ENCODE results near the gene VPS8.
"Not testable (repeated sequence)": the region's sequence is repeated elsewhere in the genome, so short reads cannot be mapped to it uniquely, and the experiment has no call there.

Gene VPS8

GRCh38 chr3:184985586-184985985 lies 173.6 kb downstream of the VPS8 start:
- DNase-seq (ENCODE audit: low read depth in 2 of 2): no peak

GRCh38 chr3:184986366-184986889 lies 174.5 kb downstream of the VPS8 start:
- no peak for DNase-seq (ENCODE audit: low read depth in 2 of 2)

- no peak for DNase-seq (ENCODE audit: low read depth in 2 of 2)
Measured at GRCh38 chr3:184993394-184993793, 181.4 kb downstream of the VPS8 start.

GRCh38 chr3:185003876-185004275 lies 191.9 kb downstream of the VPS8 start:
- DNase-seq (ENCODE audit: low read depth in 2 of 2): not testable (repeated sequence)

DNA sequence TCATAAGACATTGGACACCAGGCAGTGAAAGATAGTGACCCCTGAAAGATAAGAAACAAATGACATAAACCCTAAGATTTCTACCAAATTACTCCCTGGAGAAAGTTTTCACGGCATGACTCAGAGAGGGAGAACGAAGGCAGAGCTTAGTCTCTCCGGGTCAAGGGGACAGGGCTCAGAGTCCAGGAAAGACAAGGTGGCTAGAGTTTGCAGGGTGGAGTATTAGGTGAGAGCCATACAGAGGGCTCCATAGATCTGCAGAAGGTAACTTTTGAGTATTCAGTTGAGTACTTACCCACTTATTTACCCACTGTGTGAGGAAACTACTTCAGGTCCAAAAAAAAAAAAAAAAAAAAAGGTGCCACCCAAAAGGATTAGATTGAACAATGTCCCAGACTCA lies 197.7 kb downstream of the VPS8 start:
- no peak for DNase-seq (ENCODE audit: low read depth in 2 of 2)

- not testable (repeated sequence) for DNase-seq (ENCODE audit: low read depth in 2 of 2)
Measured at GRCh38 chr3:185017584-185017983, 205.6 kb downstream of the VPS8 start.

GRCh38 chr3:185017996-185018395 lies 206.0 kb downstream of the VPS8 start:
- DNase-seq (ENCODE audit: low read depth in 2 of 2): not testable (repeated sequence)

- no peak for DNase-seq (ENCODE audit: low read depth in 2 of 2)
Measured at GRCh38 chr3:185021256-185021655, 209.3 kb downstream of the VPS8 start.

- no peak for DNase-seq (ENCODE audit: low read depth in 2 of 2)
Measured at GRCh38 chr3:185024406-185024805, 212.4 kb downstream of the VPS8 start.

GRCh38 chr3:185024966-185025365 lies 213.0 kb downstream of the VPS8 start:
- DNase-seq (ENCODE audit: low read depth in 2 of 2): no peak

GRCh38 chr3:185028121-185028520 lies 216.2 kb downstream of the VPS8 start:
- no peak for DNase-seq (ENCODE audit: low read depth in 2 of 2)

- DNase-seq (ENCODE audit: low read depth in 2 of 2): no peak
Measured at GRCh38 chr3:185029086-185029485, 217.1 kb downstream of the VPS8 start.

- DNase-seq (ENCODE audit: low read depth in 2 of 2): no peak
Measured at GRCh38 chr3:185030399-185030798, 218.4 kb downstream of the VPS8 start.

GRCh38 chr3:185030951-185031350 lies 219.0 kb downstream of the VPS8 start:
- no peak for DNase-seq (ENCODE audit: low read depth in 2 of 2)

GRCh38 chr3:185037801-185038200 lies 225.8 kb downstream of the VPS8 start:
- no peak for DNase-seq (ENCODE audit: low read depth in 2 of 2)

GRCh38 chr3:185040425-185040824 lies 228.5 kb downstream of the VPS8 start:
- no peak for DNase-seq (ENCODE audit: low read depth in 2 of 2)

GRCh38 chr3:185041540-185041939 lies 229.6 kb downstream of the VPS8 start:
- no peak for DNase-seq (ENCODE audit: low read depth in 2 of 2)

GRCh38 chr3:185042312-185043050 lies 230.5 kb downstream of the VPS8 start:
- DNase-seq (ENCODE audit: low read depth in 2 of 2): no peak

DNA sequence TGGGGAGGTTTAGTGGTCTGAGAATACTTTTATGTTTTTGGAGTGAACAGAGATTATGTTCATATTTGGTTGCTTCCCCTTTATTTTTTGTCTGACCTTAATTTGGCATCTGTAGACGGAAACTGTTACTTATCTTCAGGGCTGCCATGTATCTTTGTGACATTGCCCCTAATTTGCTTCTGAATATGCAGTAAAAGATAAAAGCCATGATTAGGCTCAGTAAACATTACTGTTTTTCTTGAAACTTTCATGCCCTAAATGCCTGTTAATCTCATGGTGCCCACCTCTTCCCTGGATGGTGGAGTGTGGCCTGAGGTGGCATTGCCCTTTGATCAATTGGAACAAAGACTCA lies 234.2 kb downstream of the VPS8 start:
- DNase-seq (ENCODE audit: low read depth in 2 of 2): no peak

GRCh38 chr3:185046603-185047002 lies 234.6 kb downstream of the VPS8 start:
- DNase-seq (ENCODE audit: low read depth in 2 of 2): no peak

DNA sequence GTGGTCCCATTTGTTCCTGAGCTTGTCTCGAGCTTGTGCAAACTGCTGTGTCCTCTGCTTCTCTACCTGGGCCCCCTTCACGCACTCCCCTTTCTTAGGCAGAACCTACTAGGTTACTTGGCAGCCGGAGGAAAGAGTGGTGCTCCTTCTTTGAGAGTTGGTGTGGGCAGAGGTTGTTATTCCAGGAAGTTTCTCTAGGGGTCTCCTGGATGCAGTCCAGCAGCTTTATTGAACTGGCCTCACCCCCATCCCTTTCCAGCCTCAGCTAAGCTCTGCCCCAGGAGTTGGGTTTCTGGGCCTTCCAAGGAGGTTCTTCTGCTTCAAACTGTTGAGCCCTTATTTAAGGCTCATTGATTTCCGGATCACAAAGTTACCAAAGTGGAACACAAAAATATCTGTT lies 237.7 kb downstream of the VPS8 start:
- no peak for DNase-seq (ENCODE audit: low read depth in 2 of 2)

DNA sequence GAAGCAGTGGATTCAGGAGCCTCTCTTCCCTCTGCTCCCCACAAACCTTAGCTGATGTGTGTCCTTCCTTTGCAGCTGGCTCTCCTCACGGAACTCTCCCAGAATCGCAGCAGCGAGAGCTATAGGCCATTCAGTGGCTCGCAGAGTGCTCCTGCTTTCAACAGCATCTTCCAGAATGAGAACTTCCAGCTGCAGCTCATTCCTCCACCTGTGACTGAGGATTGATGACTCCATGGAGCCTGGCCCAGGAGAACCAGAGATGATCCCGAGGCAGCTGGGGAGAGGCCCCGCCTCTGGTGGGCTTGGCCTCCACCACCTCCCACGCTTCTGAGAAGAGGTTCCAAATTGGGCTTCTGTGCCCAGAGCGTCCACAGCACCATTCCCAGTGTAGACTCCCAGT lies 239.8 kb downstream of the VPS8 start:
- no peak for DNase-seq (ENCODE audit: low read depth in 2 of 2)

- no peak for DNase-seq (ENCODE audit: low read depth in 2 of 2)
Measured at GRCh38 chr3:185052631-185053030, 240.7 kb downstream of the VPS8 start.

- no peak for DNase-seq (ENCODE audit: low read depth in 2 of 2)
Measured at GRCh38 chr3:185056908-185057307, 244.9 kb downstream of the VPS8 start.
